Activated CD8-positive, alpha-beta memory T cell treated with anti-CD3 and anti-CD28 coated beads for 4 hours (primary cell): ENCODE data around the gene ERG.

ENCODE experiments used
- DNase-seq, 2 donors: peaks; one replicate each; pipeline ENCODE4 v3.0.0-alpha.2; 2020; ENCODE audit warnings: low read depth in 2 of 2

The ERG gene

GRCh38 chr21:38434913-38435533 lies 63.3 kb downstream of the ERG start:
- no peak for DNase-seq

- no peak for DNase-seq
Measured at GRCh38 chr21:38433471-38433870, 64.8 kb downstream of the ERG start.

GRCh38 chr21:38430401-38430984 lies 67.8 kb downstream of the ERG start:
- DNase-seq: no peak

GRCh38 chr21:38429011-38429410 lies 69.3 kb downstream of the ERG start:
- no peak for DNase-seq

- DNase-seq: no peak
Measured at GRCh38 chr21:38428211-38428610, 70.1 kb downstream of the ERG start.

GRCh38 chr21:38424305-38425019 lies 73.8 kb downstream of the ERG start:
- DNase-seq: no peak

GRCh38 chr21:38422082-38422481 lies 76.2 kb downstream of the ERG start:
- no peak for DNase-seq

GRCh38 chr21:38420140-38420539 lies 78.1 kb downstream of the ERG start:
- DNase-seq: no peak

- no peak for DNase-seq
Measured at GRCh38 chr21:38417726-38418125, 80.6 kb downstream of the ERG start.

GRCh38 chr21:38416791-38417190 lies 81.5 kb downstream of the ERG start:
- no peak for DNase-seq

- no peak for DNase-seq
Measured at GRCh38 chr21:38413958-38414548, 84.2 kb downstream of the ERG start.

- DNase-seq: no peak
Measured at GRCh38 chr21:38410466-38410865, 87.8 kb downstream of the ERG start.

GRCh38 chr21:38409907-38410306 lies 88.4 kb downstream of the ERG start:
- DNase-seq: no peak

GRCh38 chr21:38404177-38404576 lies 94.1 kb downstream of the ERG start:
- no peak for DNase-seq

GRCh38 chr21:38402795-38403194 lies 95.5 kb downstream of the ERG start:
- DNase-seq: no peak

GRCh38 chr21:38402291-38402690 lies 96.0 kb downstream of the ERG start:
- no peak for DNase-seq

GRCh38 chr21:38401191-38401926 lies 96.9 kb downstream of the ERG start:
- no peak for DNase-seq

GRCh38 chr21:38400195-38400919 lies 97.9 kb downstream of the ERG start:
- DNase-seq: no peak

- no peak for DNase-seq
Measured at GRCh38 chr21:38399103-38399502, 99.2 kb downstream of the ERG start.

- no peak for DNase-seq
Measured at GRCh38 chr21:38396325-38396724, 102.0 kb downstream of the ERG start.

GRCh38 chr21:38395581-38395980 lies 102.7 kb downstream of the ERG start:
- DNase-seq: no peak

- no peak for DNase-seq
Measured at GRCh38 chr21:38392661-38393060, 105.6 kb downstream of the ERG start.
